DOHH2 (cell line): Measurements from ENCODE around the gene IFITM2.

ENCODE experiments used
- H3F3A ChIP-seq: fragments of 200-600 bp; sonication (generic), shearing (Covaris generic); 2 replicates; pipeline ENCODE4 v1.6.0; 2016; ENCODE audit warnings: antibody characterized with exemption, mild to moderate bottlenecking; ENCODE audit not compliant: control insufficient read depth, insufficient read depth
- H3K27ac ChIP-seq: fragments of 200-600 bp; sonication (generic); 2 replicates; pipeline ENCODE4 v1.5.1; 2014; ENCODE audit warnings: low read depth, mild to moderate bottlenecking, low read length, moderate library complexity
- H3K27me3 ChIP-seq: fragments of 200-600 bp; sonication (generic); 2 replicates; pipeline ENCODE4 v1.6.1; 2014; ENCODE audit warnings: mild to moderate bottlenecking, low read length, mixed read lengths; ENCODE audit not compliant: control insufficient read depth
- H3K36me3 ChIP-seq: fragments of 200-600 bp; sonication (generic); 2 replicates; pipeline ENCODE4 v1.6.1; 2014; ENCODE audit warnings: mild to moderate bottlenecking, low read length, moderate library complexity, mixed read lengths; ENCODE audit not compliant: control insufficient read depth
- H3K4me1 ChIP-seq: fragments of 200-600 bp; sonication (generic); 2 replicates; pipeline ENCODE4 v1.6.1; 2014; ENCODE audit warnings: mild to moderate bottlenecking, low read length, mixed read lengths; ENCODE audit not compliant: control insufficient read depth
- H3K4me2 ChIP-seq: fragments of 200-600 bp; sonication (generic); 2 replicates; pipeline ENCODE4 v1.6.0; 2014; ENCODE audit warnings: mild to moderate bottlenecking, low read length, moderate library complexity
- H3K4me3 ChIP-seq: fragments of 200-600 bp; sonication (generic); 2 replicates; pipeline ENCODE4 v1.5.1; 2014; ENCODE audit warnings: mild to moderate bottlenecking, low read length, mixed read lengths
- H3K79me2 ChIP-seq: fragments of 200-600 bp; sonication (generic); 2 replicates; pipeline ENCODE4 v1.6.1; 2014; ENCODE audit warnings: mild to moderate bottlenecking, low read length, mixed read lengths; ENCODE audit not compliant: control insufficient read depth
- H3K9me2 ChIP-seq: fragments of 200-600 bp; sonication (generic); replicated peaks from 2 replicates; pipeline ENCODE4 v1.6.1; 2014; ENCODE audit warnings: mild to moderate bottlenecking, low read length, mixed read lengths; ENCODE audit not compliant: control insufficient read depth
- H3K9me3 ChIP-seq: fragments of 200-600 bp; sonication (generic); 2 replicates; pipeline ENCODE4 v1.6.1; 2014; ENCODE audit warnings: antibody characterized with exemption, low read length, mixed read lengths; ENCODE audit not compliant: control insufficient read depth, insufficient read depth
- H4K20me1 ChIP-seq: fragments of 200-600 bp; sonication (generic); 2 replicates; pipeline ENCODE4 v1.6.0; 2014; ENCODE audit warnings: low read depth, mild to moderate bottlenecking, antibody characterized with exemption, low read length, moderate library complexity; ENCODE audit not compliant: control insufficient read depth, insufficient read depth
- CTCF ChIP-seq: fragments of 200-600 bp; sonication (generic); IDR thresholded peaks from one replicate; pipeline ENCODE4 v1.5.1; 2014; ENCODE audit warnings: antibody characterized with exemption, mild to moderate bottlenecking, low read depth, low read length; ENCODE audit not compliant: poor library complexity, severe bottlenecking
- EZH2phosphoT487 ChIP-seq: fragments of 200-600 bp; sonication (generic); IDR thresholded peaks from 2 replicates; pipeline ENCODE4 v1.6.1; 2017; ENCODE audit warnings: borderline replicate concordance, mild to moderate bottlenecking, antibody characterized with exemption, low read length, moderate library complexity, mixed read lengths

The IFITM2 gene

GRCh38 chr11:278001-278951, 29.3 kb upstream of the IFITM2 start, which contains the start of gene NLRP6:
Gene NLRP6 (plus strand): TSS chr11:278407. CDS start chr11:278570, 163 bp downstream.
- no peaks in the 10 kb centered on the region for H3K9me2 ChIP-seq
- H4K20me1 ChIP-seq, result no peaks in the 10 kb centered on the region
- H3K4me1 ChIP-seq, result peaks cover 22% of the 10 kb centered on the region
- no peak within 1 kb of the TSS for H3K27ac ChIP-seq
- peaks cover 9% of the 10 kb centered on the region for H3K9me3 ChIP-seq
- TF ChIP-seq EZH2phosphoT487, result no peak
- no peak for TF ChIP-seq CTCF
- no peaks in the 10 kb centered on the region for H3K79me2 ChIP-seq
- H3F3A ChIP-seq, result peaks cover 3% of the 10 kb centered on the region
- no peaks in the 10 kb centered on the region for H3K36me3 ChIP-seq
- H3K27me3 ChIP-seq, result no peaks in the 10 kb centered on the region
- no peak within 1 kb of the TSS for H3K4me3 ChIP-seq
- no peak within 1 kb of the TSS for H3K4me2 ChIP-seq

- H3K4me2 ChIP-seq, result no peak overlapping the region
Measured at GRCh38 chr11:279040-279965, 28.3 kb upstream of the IFITM2 start.

More at GRCh38 chr11:279040-279965, 28.3 kb upstream of the IFITM2 start:
- no peaks in the 10 kb centered on the region for H3K36me3 ChIP-seq
- H3K9me2 ChIP-seq, result no peaks in the 10 kb centered on the region
- H3K27ac ChIP-seq, result no peak overlapping the region
- peaks cover 9% of the 10 kb centered on the region for H3K9me3 ChIP-seq
- H4K20me1 ChIP-seq, result no peaks in the 10 kb centered on the region
- H3K27me3 ChIP-seq, result no peaks in the 10 kb centered on the region
- H3K79me2 ChIP-seq, result no peaks in the 10 kb centered on the region
- TF ChIP-seq CTCF (no peak), EZH2phosphoT487 (no peak)
- H3F3A ChIP-seq, result no peaks in the 10 kb centered on the region; the same call in 1 of the 2 replicates
- peaks cover 20% of the 10 kb centered on the region for H3K4me1 ChIP-seq
- no peak overlapping the region for H3K4me3 ChIP-seq
